Endothelial cell of umbilical vein (primary cell): Measurements from ENCODE around the gene DCHS2. TPM values are rescaled to one million over a fixed set of nuclear protein-coding genes. Genes with fewer than 3 reads are reported as not detected.

Source experiments
- BruUV-seq: library from RNA; stranded (reverse); fragments of 400-500 nt; replicated peaks from 2 replicates; lab custom pipeline; 2021; lab: Mats Ljungman, UMichigan
- CTCF ChIA-PET: fragments of 300-600, 350-600 bp; sonication (Branson Sonifier 250); formaldehyde crosslinking; loops from one replicate; lab custom pipeline; 2021; ENCODE audit warnings: antibody characterized with exemption, inconsistent platforms; lab: Charles Lee
- POLR2A ChIA-PET: fragments of 300-600, 350-600 bp; sonication (Branson Sonifier 250); formaldehyde crosslinking; loops from one replicate; lab custom pipeline; 2021; ENCODE audit warnings: antibody characterized with exemption, inconsistent platforms; lab: Charles Lee
- DNase-seq: peaks from one replicate; pipeline ENCODE4 v3.0.0-alpha.2; 2011; ENCODE audit warnings: low read depth, low spot score
- FAIRE-seq: peaks from 2 replicates; lab custom pipeline; 2011; peaks lifted over from hg19 to GRCh38; lab: Jason Lieb, UNC
- H2AFZ ChIP-seq: 2 replicates; pipeline ENCODE4 v1.6.0; 2012; ENCODE audit warnings: low read depth, low read length, control low read depth, inconsistent platforms
- H3K27ac ChIP-seq: 2 replicates; pipeline ENCODE4 v1.5.1; 2011; ENCODE audit warnings: low read depth, mild to moderate bottlenecking, control low read depth, low read length, moderate library complexity; ENCODE audit not compliant: insufficient read depth
- H3K27me3 ChIP-seq, 2 experiments: 2 replicates each; pipeline versions ENCODE4 v1.6.0 to v1.6.1; 2011; ENCODE audit warnings: low read length in 2 of 2, mixed read lengths in 1 of 2; ENCODE audit not compliant: control insufficient read depth in 2 of 2, insufficient read depth in 2 of 2
- H3K36me3 ChIP-seq, 2 experiments: 2 replicates in 1 of 2; 3 replicates in 1 of 2; pipeline ENCODE4 v1.5.1; 2011; ENCODE audit warnings: low read length in 2 of 2, mild to moderate bottlenecking in 1 of 2, moderate library complexity in 1 of 2; ENCODE audit not compliant: control insufficient read depth in 2 of 2, insufficient read depth in 2 of 2; ENCODE audit errors: extremely low read depth in 1 of 2
- H3K4me1 ChIP-seq: 3 replicates; pipeline ENCODE4 v1.5.1; 2011; ENCODE audit warnings: mild to moderate bottlenecking, low read length; ENCODE audit not compliant: control insufficient read depth, insufficient read depth; ENCODE audit errors: extremely low read depth
- H3K4me2 ChIP-seq: 2 replicates; pipeline ENCODE4 v1.6.1; 2011; ENCODE audit warnings: low read length, control low read depth, mixed read lengths; ENCODE audit not compliant: insufficient read depth
- H3K4me3 ChIP-seq, 3 experiments: fragments of 200-600 bp in 1 of 3; sonication (generic), shearing (Covaris generic) in 1 of 3; replicated peaks in 1 of 3; 2 replicates each; pipeline ENCODE4 v1.5.1; 2011 to 2016; ENCODE audit warnings: control low read depth in 3 of 3, low read length in 3 of 3, mild to moderate bottlenecking in 2 of 3, inconsistent platforms in 1 of 3, low read depth in 1 of 3, moderate library complexity in 1 of 3; ENCODE audit not compliant: insufficient read depth in 1 of 3
- H3K79me2 ChIP-seq: 2 replicates; pipeline ENCODE4 v1.6.0; 2012; ENCODE audit warnings: low read length, inconsistent platforms; ENCODE audit not compliant: control insufficient read depth, insufficient read depth
- H3K9ac ChIP-seq: replicated peaks from 2 replicates; pipeline ENCODE3; 2011; ENCODE audit warnings: low read length, control low read depth; ENCODE audit not compliant: insufficient read depth; ENCODE audit errors: extremely low read depth
- H3K9me1 ChIP-seq: replicated peaks from 3 replicates; pipeline ENCODE4 v1.6.0; 2011; ENCODE audit warnings: mild to moderate bottlenecking, low read length; ENCODE audit not compliant: control insufficient read depth, insufficient read depth; ENCODE audit errors: extremely low read depth
- H3K9me3 ChIP-seq: replicated peaks from 2 replicates; pipeline ENCODE4 v1.5.1; 2012; ENCODE audit warnings: low read length, inconsistent platforms; ENCODE audit not compliant: control insufficient read depth, insufficient read depth
- H4K20me1 ChIP-seq: replicated peaks from 2 replicates; pipeline ENCODE3; 2011; ENCODE audit warnings: mild to moderate bottlenecking, low read length; ENCODE audit not compliant: control insufficient read depth, insufficient read depth; ENCODE audit errors: extremely low read depth
- EZH2 ChIP-seq: IDR thresholded peaks from 2 replicates; pipeline ENCODE4 v1.6.1; 2012; ENCODE audit warnings: borderline replicate concordance, low read depth, mild to moderate bottlenecking, moderate library complexity, low read length, inconsistent platforms; ENCODE audit not compliant: severe bottlenecking
- FOS ChIP-seq: IDR thresholded peaks from 2 replicates; pipeline ENCODE4 v1.6.1; 2011; ENCODE audit warnings: mild to moderate bottlenecking, low read length, moderate library complexity, borderline replicate concordance; ENCODE audit not compliant: insufficient read depth
- GATA2 ChIP-seq: IDR thresholded peaks from 2 replicates; pipeline ENCODE4 v1.7.0; 2011; ENCODE audit warnings: low read depth, mild to moderate bottlenecking, moderate library complexity, mixed read lengths, low read length; ENCODE audit not compliant: insufficient read length, insufficient read depth
- JUN ChIP-seq: IDR thresholded peaks from 2 replicates; pipeline ENCODE4 v1.6.1; 2011; ENCODE audit warnings: borderline replicate concordance, low read depth; ENCODE audit not compliant: insufficient read length, insufficient read depth
- MAX ChIP-seq: IDR thresholded peaks from 2 replicates; pipeline ENCODE4 v1.6.1; 2011; ENCODE audit not compliant: insufficient read depth, insufficient read length
- MYC ChIP-seq: IDR thresholded peaks from one replicate; pipeline ENCODE4 v1.6.1; 2011; ENCODE audit warnings: mild to moderate bottlenecking, low read depth, low read length
- POLR2A ChIP-seq: IDR thresholded peaks from 2 replicates; pipeline ENCODE4 v1.6.1; 2012; ENCODE audit warnings: low read depth, mild to moderate bottlenecking, control low read depth, low read length
- POLR2AphosphoS5 ChIP-seq: IDR thresholded peaks from 2 replicates; pipeline ENCODE4 v1.6.1; 2012; ENCODE audit warnings: low read depth, mild to moderate bottlenecking, control low read depth, low read length, moderate library complexity; ENCODE audit not compliant: insufficient read depth
- dilution Hi-C: fragments of 300-500 bp; cut with MboI; formaldehyde crosslinking; loops from one replicate; pipeline ENCODE4 v1.15.0; 2019; ENCODE audit warnings: low sequenced_read_pairs; ENCODE audit not compliant: extremely low pct_ligation_motif_present
- intact Hi-C: fragments of 100-400 bp; cut with micrococcal nuclease; formaldehyde crosslinking; loops from one replicate; pipeline ENCODE4 v1.10.0; 2022
- polyA plus RNA-seq, 4 experiments: library from polyadenylated mRNA; depleted of rRNA in 3 of 4; stranded (reverse) in 3 of 4; unstranded in 1 of 4; fragments of >200 nt; gene quantifications; 2 replicates each; pipeline versions ENCODE4 v1.2.1 to v1.2.3, GENCODE V29; 2011 to 2012; ENCODE audit warnings: missing spikeins in 1 of 4
- total RNA-seq: library from RNA; stranded (reverse); gene quantifications from 2 replicates; pipeline ENCODE4 v1.2.3, GENCODE V29; 2021
- TF ChIP-seq, protein P1 (sequence below), 2 donors: IDR thresholded peaks; 1 replicate in 1 of 2; 2 replicates in 1 of 2; pipeline ENCODE4 v1.5.1; 2011; ENCODE audit warnings: low read length in 2 of 2, mild to moderate bottlenecking in 2 of 2, moderate library complexity in 2 of 2, control low read depth in 1 of 2, inconsistent platforms in 1 of 2, low read depth in 1 of 2; ENCODE audit not compliant: insufficient read depth in 1 of 2; ENCODE audit errors: extremely low read depth in 1 of 2

The DCHS2 gene
- total and polyA plus RNA-seq, 2 donors (not counting 3 experiments of a cell fraction or from before 2014, with no cell fraction given): not detected

DNA sequence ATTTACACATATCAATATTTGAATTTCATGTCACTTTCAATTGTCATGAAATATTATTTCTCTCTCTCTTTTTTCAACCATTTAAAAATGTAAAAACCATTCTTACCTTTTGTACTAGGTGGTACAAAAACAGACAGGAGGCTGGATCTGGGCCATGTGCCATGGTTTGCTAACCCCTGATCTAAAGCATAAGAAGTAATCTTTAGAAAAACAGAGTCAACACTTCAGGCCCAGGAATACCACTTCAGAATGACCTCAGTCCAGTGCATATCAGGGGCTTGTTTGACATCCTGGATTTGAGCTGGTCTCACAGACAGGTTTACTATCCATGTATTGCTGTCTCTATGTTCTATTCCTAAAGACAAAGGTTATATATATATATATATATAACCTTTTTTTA is 102.5 kb downstream of the DCHS2 start:
- TF ChIP-seq, protein P1, sequence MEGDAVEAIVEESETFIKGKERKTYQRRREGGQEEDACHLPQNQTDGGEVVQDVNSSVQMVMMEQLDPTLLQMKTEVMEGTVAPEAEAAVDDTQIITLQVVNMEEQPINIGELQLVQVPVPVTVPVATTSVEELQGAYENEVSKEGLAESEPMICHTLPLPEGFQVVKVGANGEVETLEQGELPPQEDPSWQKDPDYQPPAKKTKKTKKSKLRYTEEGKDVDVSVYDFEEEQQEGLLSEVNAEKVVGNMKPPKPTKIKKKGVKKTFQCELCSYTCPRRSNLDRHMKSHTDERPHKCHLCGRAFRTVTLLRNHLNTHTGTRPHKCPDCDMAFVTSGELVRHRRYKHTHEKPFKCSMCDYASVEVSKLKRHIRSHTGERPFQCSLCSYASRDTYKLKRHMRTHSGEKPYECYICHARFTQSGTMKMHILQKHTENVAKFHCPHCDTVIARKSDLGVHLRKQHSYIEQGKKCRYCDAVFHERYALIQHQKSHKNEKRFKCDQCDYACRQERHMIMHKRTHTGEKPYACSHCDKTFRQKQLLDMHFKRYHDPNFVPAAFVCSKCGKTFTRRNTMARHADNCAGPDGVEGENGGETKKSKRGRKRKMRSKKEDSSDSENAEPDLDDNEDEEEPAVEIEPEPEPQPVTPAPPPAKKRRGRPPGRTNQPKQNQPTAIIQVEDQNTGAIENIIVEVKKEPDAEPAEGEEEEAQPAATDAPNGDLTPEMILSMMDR (IDR thresholded peaks at IDR 0.05; ENCODE audit: extremely low read depth in 1 of 2, insufficient read depth in 1 of 2, low read depth in 1 of 2, low read length in 2 of 2): no peak
- TF ChIP-seq MAX (no peak), POLR2A (no peak), GATA2 (no peak), MYC (no peak), EZH2 (no peak), POLR2AphosphoS5 (no peak), JUN (no peak), FOS (no peak)
- FAIRE-seq: no peak

More for the DNA sequence above, 102.5 kb downstream of the DCHS2 start:
- no peak overlapping the region for H3K9ac ChIP-seq
- BruUV-seq: no TSS peak
- no peak overlapping the region for H3K4me2 ChIP-seq
- H3K9me3 ChIP-seq: no peaks in the 10 kb centered on the region
- no peaks in the 10 kb centered on the region for H4K20me1 ChIP-seq
- dilution Hi-C loops (no loop called here), intact Hi-C loops (no loop called here)
- no peak overlapping the region for H3K4me3 ChIP-seq
- no peaks in the 10 kb centered on the region for H3K79me2 ChIP-seq
- H3K27ac ChIP-seq: no peak overlapping the region
- no peaks in the 10 kb centered on the region for H3K36me3 ChIP-seq
- H3K27me3 ChIP-seq: no peaks in the 10 kb centered on the region
- CTCF ChIA-PET: no interaction called here
- POLR2A ChIA-PET: no interaction called here
- H2AFZ ChIP-seq: no peak overlapping the region
- H3K4me1 ChIP-seq: no peaks in the 10 kb centered on the region
- H3K9me1 ChIP-seq: no peaks in the 10 kb centered on the region
- DNase-seq: no peak
